Measurements from ENCODE around the gene ELP4.

ELP4 gene

GRCh38 chr11:31834237-31834636 lies 324.7 kb downstream of the ELP4 start:
- H3K4me3 ChIP-seq (ENCODE audit: low read length) = no peak overlapping the region
- no peak for TF ChIP-seq CTCF (IDR thresholded peaks at IDR 0.05; ENCODE audit: insufficient read depth, low read depth, low read length, missing control alignments)
- DNase-seq (ENCODE audit: low read depth) = no peak
